Measurements from ENCODE around the gene CSMD2.

GRCh38 chr1:34178072-34178471 lies 13.0 kb upstream of the CSMD2 start:
- TF ChIP-seq CTCF (conservative IDR thresholded peaks at IDR 0.05; ENCODE audit: low read depth in 2 of 2) (no peak), EZH2 (IDR thresholded peaks at IDR 0.05; ENCODE audit: low read depth, unreplicated experiment) (no peak)
